Breast epithelium (tissue), 3 donors: ENCODE measurements around the gene ZRANB1.

ENCODE experiments used
- POLR2A ChIP-seq: fragments of 450-650 bp; IDR thresholded peaks from one replicate; pipeline ENCODE4 v1.6.1; 2016; ENCODE audit warnings: antibody characterized with exemption, mild to moderate bottlenecking, moderate library complexity
- POLR2AphosphoS5 ChIP-seq, 3 donors: sonication (generic); formaldehyde crosslinking; IDR thresholded peaks; one replicate each; pipeline ENCODE4 v1.6.1; 2017; ENCODE audit warnings: antibody characterized with exemption in 3 of 3

GRCh38 chr10:125001313-125002046, 59.6 kb downstream of the ZRANB1 start:
- TF ChIP-seq POLR2A (no peak), POLR2AphosphoS5 (IDR thresholded peaks at IDR 0.05) (no peak)
